Astrocyte (in vitro differentiated cells and primary cell): ENCODE data around the gene SUSD6.

ENCODE experiments used
- CTCF ChIP-seq: IDR thresholded peaks from 2 replicates; pipeline ENCODE4 v1.5.1; 2011; ENCODE audit warnings: low read depth, mild to moderate bottlenecking, inconsistent platforms, low read length, moderate library complexity; ENCODE audit not compliant: insufficient read depth
- EZH2 ChIP-seq: IDR thresholded peaks from 2 replicates; pipeline ENCODE4 v1.6.1; 2012; ENCODE audit warnings: mild to moderate bottlenecking, low read length, inconsistent platforms; ENCODE audit not compliant: insufficient read depth

GRCh38 chr14:69711881-69712560 lies 100.6 kb downstream of the SUSD6 start:
- TF ChIP-seq EZH2 = no peak
- no peak for TF ChIP-seq CTCF
